Body of pancreas (tissue), 4 donors: ENCODE results near the gene SPSB2. TPM values are rescaled to one million over a fixed set of nuclear protein-coding genes. Genes with fewer than 3 reads are reported as not detected.
A peak's percentile ranks its signal among the peaks of the same experiment; 100 is the strongest.
"Not testable (repeated sequence)": the region's sequence is repeated elsewhere in the genome, so short reads cannot be mapped to it uniquely, and the experiment has no call there.

ENCODE experiments used
- ATAC-seq: fragments of 150-250 bp; one replicate; pipeline ENCODE4 v1.9.1; 2016
- DNase-seq, 4 donors: peaks; one replicate each; pipeline ENCODE4 v3.0.0-alpha.2; 2019
- H3K27ac ChIP-seq, 4 donors: fragments of 200-600 bp; sonication (generic); 1 replicate in 3 of 4; 2 replicates in 1 of 4; pipeline versions ENCODE4 v1.5.1 to v1.6.1; 2016 to 2019; ENCODE audit warnings: mild to moderate bottlenecking in 1 of 4, mixed read lengths in 1 of 4, moderate library complexity in 1 of 4
- H3K27me3 ChIP-seq, 2 donors: fragments of 200-600 bp; sonication (generic); one replicate each; pipeline ENCODE4 v1.6.0; 2016; ENCODE audit warnings: mild to moderate bottlenecking in 1 of 2
- H3K36me3 ChIP-seq, 2 donors: fragments of 200-600 bp; sonication (generic); replicated peaks in 1 of 2; 2 replicates each; pipeline ENCODE4 v1.5.1; 2016; ENCODE audit warnings: low read depth in 2 of 2; ENCODE audit not compliant: insufficient read depth in 1 of 2
- H3K4me1 ChIP-seq: fragments of 200-600 bp; sonication (generic); one replicate; pipeline ENCODE4 v1.6.0; 2016
- H3K4me3 ChIP-seq, 2 donors: fragments of 200-600 bp; sonication (generic); 1 replicate in 1 of 2; 2 replicates in 1 of 2; pipeline ENCODE4 v1.5.1; 2016 to 2019
- H3K9me3 ChIP-seq, 3 donors: fragments of 200-600 bp; sonication (generic); 1 replicate in 2 of 3; 2 replicates in 1 of 3; pipeline ENCODE4 v1.5.1; 2016
- CTCF ChIP-seq, 7 experiments: fragments of 450-650 bp in 4 of 7; fragments of 200-600 bp in 3 of 7; sonication (generic) in 3 of 7; IDR thresholded peaks; one replicate each; pipeline ENCODE4 v1.5.1; 2016 to 2019; ENCODE audit warnings: antibody characterized with exemption in 7 of 7
- POLR2A ChIP-seq, 3 donors: fragments of 450-650 bp; IDR thresholded peaks; one replicate each; pipeline ENCODE4 v1.6.1; 2016; ENCODE audit warnings: antibody characterized with exemption in 3 of 3, mild to moderate bottlenecking in 2 of 3
- WGBS, 2 donors: methylation state at CpG; one replicate each; pipeline ENCODE4 v1.1.5; 2017; 5-methylcytosine and 5-hydroxymethylcytosine counted together
- intact Hi-C: fragments of 100-400 bp; cut with DNase I; formaldehyde crosslinking; loops from one replicate; pipeline ENCODE4 v1.15.1; 2023
- total RNA-seq, 2 donors: library from RNA; depleted of rRNA; stranded (reverse); fragments of >200 nt; gene quantifications; one replicate each; pipeline ENCODE4 v1.1.0, GENCODE V29; 2016

SPSB2 gene
- total RNA-seq, 2 donors from 2014 or later: 2.6 to 11.9 TPM

DNA sequence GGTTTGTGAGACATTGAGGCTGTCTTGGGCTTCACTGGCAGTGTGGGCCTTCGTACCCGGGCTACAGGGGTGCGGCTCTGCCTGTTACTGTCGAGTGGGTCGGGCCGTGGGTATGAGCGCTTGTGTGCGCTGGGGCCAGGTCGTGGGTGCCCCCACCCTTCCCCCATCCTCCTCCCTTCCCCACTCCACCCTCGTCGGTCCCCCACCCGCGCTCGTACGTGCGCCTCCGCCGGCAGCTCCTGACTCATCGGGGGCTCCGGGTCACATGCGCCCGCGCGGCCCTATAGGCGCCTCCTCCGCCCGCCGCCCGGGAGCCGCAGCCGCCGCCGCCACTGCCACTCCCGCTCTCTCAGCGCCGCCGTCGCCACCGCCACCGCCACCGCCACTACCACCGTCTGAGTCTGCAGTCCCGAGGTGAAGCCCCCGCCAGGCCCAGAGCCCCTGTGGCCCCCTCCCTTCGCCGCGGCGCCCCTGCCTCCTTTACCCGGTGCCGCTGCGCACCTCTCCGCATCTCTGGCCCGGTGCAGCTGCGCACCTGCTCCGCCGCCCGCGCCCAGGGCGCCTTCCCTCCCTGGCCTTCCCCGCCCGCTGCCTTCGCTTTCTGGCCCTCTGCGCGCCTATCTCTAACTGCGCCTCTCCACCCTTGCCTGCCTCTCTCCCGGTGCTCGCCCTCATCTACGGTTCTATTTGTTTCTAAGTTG is 41.3 kb upstream of the SPSB2 start, which contains the start of gene ENO2:
Gene ENO2 (plus strand): TSS at position 335 of the 701 bp plus-strand sequence. CDS start 1,253 bp downstream, outside the sequence.
- intact Hi-C loops: no loop called here
- H3K27me3 ChIP-seq: peaks cover 0 to 15% of the 10 kb centered on the region in 2 donors
- H3K9me3 ChIP-seq: no peaks in the 10 kb centered on the region
- peak in 2 of 3 donors; percentile 14 to 15 for TF ChIP-seq POLR2A (IDR thresholded peaks at IDR 0.05)
- TF ChIP-seq CTCF (IDR thresholded peaks at IDR 0.05): no peak
- peaks cover 17% of the 10 kb centered on the region for H3K4me1 ChIP-seq
- peak within 1 kb of the TSS in 3 of 4 donors; percentile 21 to 50 (median 49) for H3K27ac ChIP-seq
- peak in 3 of 4 donors; percentile 63 to 69 (median 69) for DNase-seq
- ATAC-seq: peak; percentile 78
- H3K36me3 ChIP-seq: no peaks in the 10 kb centered on the region
- 0% methylated on average over 33 to 67 of the region's 68 CpGs for WGBS, 2 donors
- peak within 1 kb of the TSS; percentile 14 to 15 for H3K4me3 ChIP-seq

GRCh38 chr12:6912164-6912935 is 39.2 kb upstream of the SPSB2 start:
- Histone ChIP-seq H3K4me1 (peaks cover 17% of the 10 kb centered on the region), H3K4me3 (no peak overlapping the region), H3K36me3 (no peaks in the 10 kb centered on the region), H3K27me3 (peaks cover 0 to 15% of the 10 kb centered on the region in 2 donors), H3K27ac (no peak overlapping the region), H3K9me3 (no peaks in the 10 kb centered on the region)
- TF ChIP-seq CTCF (IDR thresholded peaks at IDR 0.05) (no peak), POLR2A (IDR thresholded peaks at IDR 0.05) (no peak)
- ATAC-seq: no peak
- WGBS, 2 donors: 61 to 70% methylated on average over 8 to 15 of the region's 15 CpGs
- intact Hi-C loops: no loop called here
- DNase-seq: no peak

DNA sequence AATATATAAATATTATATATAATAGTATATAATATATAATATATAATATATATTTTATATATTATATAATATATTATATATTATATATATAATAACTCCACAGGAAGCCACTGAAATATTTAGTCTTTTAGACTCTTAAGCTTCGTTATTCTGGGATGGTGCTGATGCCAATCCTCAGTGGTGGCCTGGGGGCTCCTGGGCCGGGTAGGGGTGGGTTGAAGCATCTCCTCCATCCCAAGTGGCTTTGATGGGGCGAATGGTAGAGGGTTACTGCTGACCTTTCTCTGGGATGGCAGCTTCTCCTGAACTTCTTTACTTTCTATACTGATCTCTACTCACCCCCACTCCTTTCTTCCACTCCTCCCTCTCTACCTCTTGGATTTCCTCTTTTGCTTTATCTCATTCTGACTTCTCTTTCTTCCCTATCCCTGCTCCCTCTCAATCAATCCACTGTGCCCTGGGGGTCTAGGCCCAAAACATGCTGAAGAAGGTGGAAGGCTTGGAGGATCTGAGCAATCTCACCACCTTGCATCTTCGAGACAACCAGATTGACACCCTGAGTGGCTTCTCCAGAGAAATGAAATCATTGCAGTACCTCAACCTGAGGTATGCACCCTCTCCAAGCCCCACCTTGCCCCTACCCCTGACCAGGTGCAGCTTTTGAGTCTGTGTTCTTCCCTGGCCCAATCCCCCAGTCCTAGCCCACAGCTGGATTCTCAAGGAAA is 36.5 kb upstream of the SPSB2 start:
- H3K4me1 ChIP-seq: peaks cover 17% of the 10 kb centered on the region
- H3K36me3 ChIP-seq: no peaks in the 10 kb centered on the region
- peaks cover 0 to 11% of the 10 kb centered on the region in 2 donors for H3K27me3 ChIP-seq
- H3K27ac ChIP-seq: no peak overlapping the region
- 80 to 83% methylated on average over 4 of the region's 4 CpGs for WGBS, 2 donors
- ATAC-seq: no peak
- no peak for DNase-seq
- no peaks in the 10 kb centered on the region for H3K9me3 ChIP-seq
- H3K4me3 ChIP-seq: no peak overlapping the region
- intact Hi-C loops: no loop called here
- TF ChIP-seq CTCF (IDR thresholded peaks at IDR 0.05) (no peak), POLR2A (IDR thresholded peaks at IDR 0.05) (no peak)

- H3K27ac ChIP-seq, DNase-seq, H3K36me3 ChIP-seq, intact Hi-C loops, H3K4me3 ChIP-seq, ATAC-seq, H3K27me3 ChIP-seq, H3K9me3 ChIP-seq: not testable (repeated sequence)
- peaks cover 13% of the 10 kb centered on the region for H3K4me1 ChIP-seq
- 92 to 95% methylated on average over 1 to 11 of the region's 11 CpGs for WGBS, 2 donors
Observed at GRCh38 chr12:6908141-6908540, 35.0 kb upstream of the SPSB2 start.
